Testis (tissue), 3 donors: ENCODE data around the gene CIITA. TPM values are rescaled to one million over a fixed set of nuclear protein-coding genes. Genes with fewer than 3 reads are reported as not detected.

Source experiments
- DNase-seq: peaks from one replicate; pipeline ENCODE4 v3.0.0-alpha.2; 2019
- H3K27ac ChIP-seq, 2 donors: fragments of 200-600 bp; sonication (generic); one replicate each; pipeline ENCODE4 v1.5.1; 2019
- H3K27me3 ChIP-seq: fragments of 200-600 bp; sonication (generic); one replicate; pipeline ENCODE4 v1.5.1; 2019
- H3K36me3 ChIP-seq: fragments of 200-600 bp; sonication (generic); one replicate; pipeline ENCODE4 v1.5.1; 2017; ENCODE audit warnings: low read depth; ENCODE audit errors: missing control alignments
- H3K4me1 ChIP-seq: fragments of 200-600 bp; sonication (generic); one replicate; pipeline ENCODE4 v1.5.1; 2019
- H3K4me3 ChIP-seq, 2 donors: fragments of 200-600 bp; sonication (generic); one replicate each; pipeline ENCODE4 v1.5.1; 2017 to 2019
- H3K9me3 ChIP-seq: fragments of 200-600 bp; sonication (generic); one replicate; pipeline ENCODE4 v1.5.1; 2017
- POLR2A ChIP-seq: fragments of 450-650 bp; IDR thresholded peaks from one replicate; pipeline ENCODE4 v1.6.1; 2017; ENCODE audit warnings: antibody characterized with exemption, mild to moderate bottlenecking, moderate library complexity
- WGBS, 2 donors: methylation state at CpG; one replicate each; pipeline ENCODE4 v1.1.5; 2018; 5-methylcytosine and 5-hydroxymethylcytosine counted together
- intact Hi-C: fragments of 100-400 bp; cut with DNase I; formaldehyde crosslinking; loops from one replicate; pipeline ENCODE4 v1.15.1; 2023; ENCODE audit warnings: low total_unique reads
- polyA plus RNA-seq: library from polyadenylated mRNA; stranded (reverse); fragments of 350-450 nt; fragmentation: Illumina TruSeq; extraction: RNeasy Lipid Tissue Mini Kit (QIAGEN cat#74804); gene quantifications from one replicate; pipeline ENCODE4 v1.2.3, GENCODE V29; 2014; ENCODE audit warnings: low read depth, low replicate concordance; ENCODE audit not compliant: insufficient read depth
- total RNA-seq, 2 donors: library from RNA; depleted of rRNA; stranded (reverse); fragments of >200 nt; gene quantifications; one replicate each; pipeline ENCODE4 v1.2.3, GENCODE V29; 2016
- TF ChIP-seq, protein P1 (sequence below), 3 experiments: fragments of 450-650 bp in 2 of 3; fragments of 200-600 bp in 1 of 3; sonication (generic) in 1 of 3; IDR thresholded peaks; one replicate each; pipeline ENCODE4 v1.5.1; 2016 to 2019; ENCODE audit warnings: antibody characterized with exemption in 3 of 3, mild to moderate bottlenecking in 2 of 3, moderate library complexity in 1 of 3

The CIITA gene
- total and polyA plus RNA-seq, 3 donors from 2014 or later = 6.3 to 16.0 (median 9.5) TPM

DNA sequence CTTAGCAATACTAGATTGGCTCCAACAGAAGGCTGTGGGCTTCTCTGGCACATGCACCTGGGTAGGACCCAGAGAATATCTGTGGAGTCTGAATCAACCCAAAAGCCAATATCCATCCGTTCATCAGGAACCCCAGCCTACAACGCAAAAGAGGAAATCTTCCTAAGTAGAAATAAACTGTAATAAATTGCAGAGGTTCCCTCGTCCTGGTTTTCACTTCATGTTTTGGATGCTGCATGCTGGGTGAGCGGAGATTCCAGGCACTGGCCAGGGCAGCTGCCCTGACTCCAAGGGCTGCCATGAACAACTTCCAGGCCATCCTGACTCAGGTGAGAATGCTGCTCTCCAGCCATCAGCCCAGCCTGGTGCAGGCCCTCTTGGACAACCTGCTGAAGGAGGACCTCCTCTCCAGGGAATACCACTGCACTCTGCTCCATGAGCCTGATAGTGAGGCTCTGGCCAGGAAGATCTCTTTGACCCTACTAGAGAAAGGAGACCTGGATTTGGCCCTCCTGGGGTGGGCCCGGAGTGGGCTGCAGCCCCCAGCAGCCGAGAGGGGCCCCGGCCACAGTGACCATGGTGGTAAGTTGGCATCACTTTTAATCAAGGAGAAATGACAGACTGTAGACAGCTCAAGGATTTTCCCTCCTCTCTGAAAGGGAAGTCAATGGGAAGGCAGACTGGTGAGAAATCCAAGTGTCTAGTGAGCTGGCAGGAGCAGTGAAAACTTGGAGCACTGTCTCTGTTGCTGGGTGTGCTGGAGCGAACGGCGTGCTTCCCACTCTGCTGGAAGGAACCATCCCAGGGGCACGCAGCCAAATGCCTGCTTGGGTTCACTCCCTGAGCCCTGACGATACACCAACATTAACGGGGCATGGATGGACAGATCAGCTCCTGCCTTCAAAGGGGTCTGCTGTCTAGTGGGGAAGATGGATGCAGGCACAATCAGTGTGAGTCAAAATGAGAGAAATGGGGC lies 10.7 kb upstream of the CIITA start:
- Histone ChIP-seq H3K9me3 (no peaks in the 10 kb centered on the region), H3K4me1 (no peaks in the 10 kb centered on the region), H3K36me3 (no peaks in the 10 kb centered on the region), H3K27me3 (no peaks in the 10 kb centered on the region), H3K4me3 (no peak overlapping the region), H3K27ac (no peak overlapping the region)
- intact Hi-C loops = no loop called here
- peak; percentile 40 for DNase-seq
- 68 to 78% methylated on average over 6 to 13 of the region's 13 CpGs for WGBS, 2 donors
- no peak for TF ChIP-seq POLR2A
- TF ChIP-seq, protein P1, sequence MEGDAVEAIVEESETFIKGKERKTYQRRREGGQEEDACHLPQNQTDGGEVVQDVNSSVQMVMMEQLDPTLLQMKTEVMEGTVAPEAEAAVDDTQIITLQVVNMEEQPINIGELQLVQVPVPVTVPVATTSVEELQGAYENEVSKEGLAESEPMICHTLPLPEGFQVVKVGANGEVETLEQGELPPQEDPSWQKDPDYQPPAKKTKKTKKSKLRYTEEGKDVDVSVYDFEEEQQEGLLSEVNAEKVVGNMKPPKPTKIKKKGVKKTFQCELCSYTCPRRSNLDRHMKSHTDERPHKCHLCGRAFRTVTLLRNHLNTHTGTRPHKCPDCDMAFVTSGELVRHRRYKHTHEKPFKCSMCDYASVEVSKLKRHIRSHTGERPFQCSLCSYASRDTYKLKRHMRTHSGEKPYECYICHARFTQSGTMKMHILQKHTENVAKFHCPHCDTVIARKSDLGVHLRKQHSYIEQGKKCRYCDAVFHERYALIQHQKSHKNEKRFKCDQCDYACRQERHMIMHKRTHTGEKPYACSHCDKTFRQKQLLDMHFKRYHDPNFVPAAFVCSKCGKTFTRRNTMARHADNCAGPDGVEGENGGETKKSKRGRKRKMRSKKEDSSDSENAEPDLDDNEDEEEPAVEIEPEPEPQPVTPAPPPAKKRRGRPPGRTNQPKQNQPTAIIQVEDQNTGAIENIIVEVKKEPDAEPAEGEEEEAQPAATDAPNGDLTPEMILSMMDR (IDR thresholded peaks at IDR 0.05) = no peak

DNA sequence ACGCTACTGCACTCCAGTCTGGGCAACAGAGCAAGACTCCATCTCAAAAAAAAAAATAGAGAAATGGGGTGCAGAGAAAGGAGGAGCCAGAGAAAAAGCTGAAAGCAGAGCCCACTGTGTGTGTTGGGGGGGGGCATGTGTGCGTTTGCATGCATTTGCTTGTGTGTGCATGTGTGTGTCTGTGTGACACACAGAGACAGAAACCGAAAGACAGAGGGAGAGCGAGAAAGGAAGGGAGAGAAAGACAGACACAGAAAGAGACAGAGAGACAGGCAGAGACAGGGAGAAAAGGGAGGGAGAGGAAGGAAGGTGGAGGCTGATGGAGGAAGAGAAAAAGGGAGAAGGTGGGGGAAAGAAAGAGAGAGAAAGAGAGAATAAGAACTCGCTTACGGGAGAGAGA lies 9.8 kb upstream of the CIITA start:
- H3K4me1 ChIP-seq = no peaks in the 10 kb centered on the region
- H3K27ac ChIP-seq = no peak overlapping the region
- no peaks in the 10 kb centered on the region for H3K9me3 ChIP-seq
- TF ChIP-seq, protein P1 (IDR thresholded peaks at IDR 0.05) = no peak
- TF ChIP-seq POLR2A = no peak
- no peak overlapping the region for H3K4me3 ChIP-seq
- H3K36me3 ChIP-seq = no peaks in the 10 kb centered on the region
- WGBS, 2 donors = 82 to 94% methylated on average over 6 of the region's 6 CpGs
- DNase-seq = no peak
- intact Hi-C loops = no loop called here
- H3K27me3 ChIP-seq = no peaks in the 10 kb centered on the region

DNA sequence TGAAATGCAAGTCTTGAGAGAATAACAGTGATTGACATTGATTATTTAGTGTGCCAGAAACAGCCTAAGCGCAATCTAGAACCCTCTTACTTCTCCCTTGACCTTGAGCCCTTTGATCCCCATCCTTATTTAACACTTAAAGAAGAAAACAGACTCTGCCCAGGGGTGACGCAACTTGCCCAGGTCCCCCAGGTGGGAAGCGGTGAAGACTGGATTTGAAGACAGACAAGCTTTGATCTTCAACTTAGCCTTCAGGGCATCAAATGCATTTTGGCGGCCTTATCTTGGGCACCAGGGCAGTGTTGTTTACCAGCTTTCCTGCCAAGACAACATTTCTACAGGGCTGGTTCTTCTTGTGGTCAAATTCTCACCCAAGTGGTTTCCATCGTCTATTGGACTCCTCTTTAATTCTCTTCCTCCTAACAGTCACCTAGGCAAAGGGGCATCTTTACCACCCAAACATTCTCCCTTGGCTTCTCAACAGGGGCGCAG lies 8.9 kb upstream of the CIITA start:
- intact Hi-C loops = no loop called here
- DNase-seq = no peak
- H3K27me3 ChIP-seq = no peaks in the 10 kb centered on the region
- H3K4me1 ChIP-seq = no peaks in the 10 kb centered on the region
- no peaks in the 10 kb centered on the region for H3K9me3 ChIP-seq
- no peak overlapping the region for H3K4me3 ChIP-seq
- H3K27ac ChIP-seq = no peak overlapping the region
- WGBS, 2 donors = 86% methylated on average over 6 of the region's 6 CpGs
- no peaks in the 10 kb centered on the region for H3K36me3 ChIP-seq
- TF ChIP-seq POLR2A = no peak

DNA sequence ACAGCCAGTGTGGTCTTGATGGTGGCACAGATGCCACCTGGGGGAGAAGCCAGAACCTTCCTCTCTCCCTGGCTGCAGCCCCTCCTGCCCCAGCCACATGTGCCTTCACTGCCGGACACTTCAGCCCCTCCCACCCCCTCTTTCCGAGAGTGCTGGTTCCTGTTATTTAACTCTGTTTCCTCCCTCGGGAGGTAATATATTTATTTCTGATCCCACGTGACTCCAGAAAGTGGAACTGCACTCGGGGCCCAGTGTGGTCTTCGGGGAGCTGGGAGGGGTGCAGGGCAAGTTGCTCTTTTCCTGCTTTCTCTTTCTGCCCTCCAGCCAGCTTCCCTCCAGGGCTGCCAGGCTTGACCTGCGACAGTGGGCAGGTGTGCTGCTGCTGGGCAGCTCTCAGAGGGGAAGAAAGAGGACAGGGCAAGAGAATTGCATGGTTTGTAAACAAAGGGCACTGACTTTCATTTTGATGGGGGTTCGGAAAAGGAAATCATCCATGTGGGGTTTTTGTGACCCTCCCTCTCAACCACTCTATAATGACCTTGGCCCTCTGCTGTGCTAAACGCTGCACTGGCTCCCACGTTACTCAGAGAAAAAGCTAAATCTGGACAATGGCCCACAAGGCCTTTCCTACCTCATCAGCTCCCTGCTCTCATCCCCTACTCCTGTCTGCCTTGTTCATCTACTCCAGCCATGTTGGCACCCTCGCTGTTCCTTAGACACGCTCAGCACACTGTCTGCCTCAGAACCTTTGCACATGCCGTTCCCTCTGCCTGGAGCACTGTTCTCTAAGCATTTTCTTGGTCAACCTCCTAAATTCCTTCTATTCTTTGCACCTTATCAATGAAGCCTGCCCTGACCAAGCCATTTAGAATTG lies 8.2 kb upstream of the CIITA start:
- Histone ChIP-seq H3K36me3 (no peaks in the 10 kb centered on the region), H3K4me3 (no peak overlapping the region)
- peak; percentile 26 for DNase-seq

More for the DNA sequence above, 8.2 kb upstream of the CIITA start:
- intact Hi-C loops = no loop called here
- Histone ChIP-seq H3K4me1 (no peaks in the 10 kb centered on the region), H3K27ac (peak overlapping the region in 1 of 2 donors; percentile 14), H3K27me3 (no peaks in the 10 kb centered on the region), H3K9me3 (no peaks in the 10 kb centered on the region)
- TF ChIP-seq, protein P1 (IDR thresholded peaks at IDR 0.05) = no peak
- TF ChIP-seq POLR2A = no peak
- 57 to 62% methylated on average over 13 of the region's 13 CpGs for WGBS, 2 donors
